NCI-H69 (cell line): ENCODE measurements around the gene TMC1.

Source experiments
- DNase-seq: peaks from one replicate; lab custom pipeline; 2025; lab: John Stamatoyannopoulos, UW

The TMC1 gene

DNA sequence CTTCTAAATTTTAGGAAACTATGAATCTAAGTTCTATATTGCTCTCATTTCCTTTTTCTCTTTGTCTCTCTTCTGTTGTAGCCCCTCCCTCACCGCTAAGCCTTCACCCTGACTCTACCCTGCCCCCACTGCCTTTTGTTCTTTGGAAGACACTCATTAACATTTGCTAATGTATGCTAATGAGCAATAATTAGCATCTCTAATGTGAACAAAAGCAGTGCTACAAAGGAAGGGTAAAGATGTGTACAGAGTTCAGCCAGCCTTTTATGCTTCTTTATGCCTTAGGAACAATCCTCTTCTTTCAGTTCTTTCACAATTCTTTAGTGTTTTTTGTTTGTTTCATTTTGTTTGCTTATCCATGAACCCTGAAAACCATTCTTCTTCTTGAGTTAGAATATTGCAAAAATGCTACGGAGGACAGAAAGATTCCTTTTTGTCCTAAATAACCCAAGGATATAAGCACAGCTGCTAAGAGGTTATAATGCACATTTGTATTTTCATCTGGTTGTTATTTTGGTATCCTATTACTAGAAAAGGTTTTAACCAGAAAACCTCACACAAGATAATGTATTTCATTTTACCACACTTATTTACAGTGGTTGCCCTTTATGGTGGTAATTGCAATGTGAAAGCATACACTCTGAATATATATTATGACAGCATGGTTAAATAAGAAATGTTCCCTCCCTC lies 159.3 kb downstream of the TMC1 start:
- peak; percentile 99 for DNase-seq

DNA sequence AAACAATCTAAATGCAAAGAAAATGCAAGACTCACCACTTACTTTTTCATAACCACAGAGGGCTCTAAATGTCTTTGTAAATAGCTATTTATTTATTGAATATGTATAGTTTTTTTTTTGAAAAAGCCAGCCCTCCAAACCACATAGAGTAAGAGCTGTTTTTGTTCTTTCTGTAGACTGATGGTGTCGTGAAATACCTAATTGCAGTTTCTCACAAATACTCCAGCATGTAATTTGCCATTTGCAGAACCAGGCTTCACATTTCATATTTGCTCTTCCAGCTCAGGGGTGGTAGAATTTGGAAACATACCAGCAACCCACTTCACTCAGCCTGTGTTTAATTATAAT lies 159.8 kb downstream of the TMC1 start:
- peak; percentile 99 for DNase-seq

DNA sequence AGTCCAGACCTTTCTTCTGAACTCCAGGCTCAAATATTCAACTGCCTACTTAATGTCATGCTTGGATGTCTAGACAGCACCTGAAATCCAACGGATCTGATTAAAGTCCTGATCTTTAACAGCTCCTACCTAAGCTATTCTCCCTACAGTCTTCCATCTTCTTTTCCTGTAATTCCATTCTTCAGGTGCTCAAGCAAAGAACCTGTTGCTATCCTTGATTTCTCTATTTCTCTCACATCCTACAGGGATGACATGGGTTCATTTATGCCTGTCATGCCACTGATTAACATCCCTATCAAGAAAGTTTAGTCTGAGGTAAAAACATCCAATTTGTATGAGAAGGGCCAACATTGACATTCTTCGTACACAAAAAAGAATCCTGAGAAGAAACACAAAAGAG lies 163.2 kb downstream of the TMC1 start:
- no peak for DNase-seq

DNA sequence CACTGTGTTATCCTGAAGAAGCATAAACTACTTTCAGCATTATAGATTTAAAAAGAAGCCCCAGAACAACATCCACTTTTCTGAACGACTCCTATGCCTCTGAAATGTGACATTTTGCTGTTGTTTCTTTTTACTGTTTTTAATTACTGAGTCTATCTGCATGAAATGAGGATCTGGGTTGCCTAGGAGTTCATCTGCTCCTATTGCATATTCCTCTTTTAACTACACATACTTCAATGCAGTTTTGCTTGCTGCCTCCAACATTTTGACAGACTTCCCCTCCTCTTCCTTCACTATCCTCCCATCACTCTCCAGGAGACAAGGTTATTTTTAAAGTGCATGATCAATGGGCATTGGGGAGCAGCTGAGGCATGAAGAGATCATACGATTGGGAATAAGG lies 164.5 kb downstream of the TMC1 start:
- no peak for DNase-seq

DNA sequence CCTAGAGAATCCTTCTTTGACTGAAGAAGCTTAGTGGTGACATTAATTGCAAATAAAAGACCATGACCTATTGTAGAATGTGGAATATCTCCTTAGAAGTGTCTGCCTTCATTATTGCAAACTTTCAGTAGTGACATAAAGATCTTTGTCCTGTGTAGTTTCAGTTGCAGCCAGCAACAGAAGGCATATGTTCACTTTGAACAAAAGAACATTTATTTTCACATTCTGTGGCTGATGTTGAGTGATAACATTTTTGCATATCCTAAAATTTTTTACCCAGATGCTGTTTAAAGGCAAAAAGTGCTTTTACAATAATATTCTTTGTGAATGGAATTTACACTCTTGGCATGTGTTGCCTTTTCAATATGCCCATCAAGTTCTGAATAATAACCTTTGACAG lies 165.9 kb downstream of the TMC1 start:
- DNase-seq, result no peak

DNA sequence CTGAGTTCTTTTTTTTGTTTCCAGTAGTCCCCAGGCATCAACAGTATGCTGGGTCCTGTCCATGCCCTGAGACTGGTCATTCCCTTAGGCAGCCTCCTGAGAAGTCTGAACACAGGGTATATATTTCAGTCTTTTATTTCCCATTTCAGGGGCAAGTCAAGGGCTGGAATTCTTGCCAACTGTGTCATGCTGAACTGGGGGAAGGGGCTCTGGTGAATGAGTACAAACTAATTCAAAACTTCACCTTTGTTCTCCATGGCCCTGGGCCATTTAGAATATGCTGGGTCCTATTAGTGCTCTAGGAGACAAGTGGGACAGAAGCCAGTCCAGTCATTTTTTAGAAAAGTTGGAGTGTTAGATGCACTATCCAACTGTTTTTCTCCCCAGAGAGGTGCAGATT lies 170.3 kb downstream of the TMC1 start:
- peak; percentile 53 for DNase-seq

DNA sequence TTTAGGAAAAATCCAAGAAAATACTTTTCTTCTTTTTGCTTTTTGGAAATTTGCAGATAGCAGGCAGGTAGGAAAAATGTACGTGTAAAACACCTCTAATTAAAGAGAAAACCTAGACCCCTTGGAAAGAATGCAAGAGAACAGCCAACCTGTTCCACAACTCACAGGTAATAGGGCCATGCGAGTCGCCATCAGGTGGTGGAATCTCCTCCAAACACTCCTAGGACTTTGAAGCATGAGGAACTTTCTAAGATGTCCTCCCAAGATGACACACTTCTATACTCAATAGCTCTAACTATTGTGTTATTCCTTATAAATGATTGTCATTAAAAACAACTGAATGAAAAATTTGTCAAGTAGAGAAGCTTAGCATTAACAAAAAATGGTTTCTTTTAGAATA lies 174.0 kb downstream of the TMC1 start:
- DNase-seq, result no peak

DNA sequence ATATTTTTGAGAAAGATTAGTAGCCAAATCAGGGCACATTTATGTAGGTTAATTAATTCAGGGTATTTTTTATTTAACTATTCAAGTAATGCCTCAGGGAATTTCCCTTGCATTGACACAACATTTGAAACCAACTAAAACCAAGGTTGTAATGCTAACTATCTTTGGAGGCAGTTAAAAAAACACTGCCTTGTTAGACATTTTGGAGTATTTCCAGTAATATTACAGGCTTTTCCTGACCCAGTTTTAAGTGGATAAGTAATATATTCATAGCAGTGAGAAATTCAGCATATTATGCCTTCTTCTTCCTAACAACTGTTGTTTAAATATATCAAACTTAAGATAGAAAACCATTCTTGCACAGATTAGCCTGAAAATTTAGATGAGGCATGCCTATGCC lies 175.1 kb downstream of the TMC1 start:
- DNase-seq, result no peak

DNA sequence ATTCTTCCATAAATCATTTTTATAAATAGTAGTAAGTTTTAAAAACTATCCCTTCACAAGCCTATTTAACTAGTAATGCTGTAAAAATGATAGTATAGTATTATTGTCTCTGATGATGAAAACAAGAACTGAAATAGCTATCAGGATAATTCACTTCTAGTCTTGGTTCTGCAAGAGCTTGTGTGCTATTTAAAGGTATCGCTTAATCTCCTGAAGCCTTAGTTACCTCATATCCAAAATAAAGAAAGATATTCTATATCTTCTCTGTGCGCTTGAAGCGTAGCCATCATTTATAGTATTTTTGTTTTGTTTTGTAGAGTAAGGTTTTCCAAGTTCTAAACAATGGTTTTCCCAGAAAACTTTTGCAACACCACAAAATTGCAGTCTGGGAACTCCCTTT lies 180.1 kb downstream of the TMC1 start:
- DNase-seq, result no peak

DNA sequence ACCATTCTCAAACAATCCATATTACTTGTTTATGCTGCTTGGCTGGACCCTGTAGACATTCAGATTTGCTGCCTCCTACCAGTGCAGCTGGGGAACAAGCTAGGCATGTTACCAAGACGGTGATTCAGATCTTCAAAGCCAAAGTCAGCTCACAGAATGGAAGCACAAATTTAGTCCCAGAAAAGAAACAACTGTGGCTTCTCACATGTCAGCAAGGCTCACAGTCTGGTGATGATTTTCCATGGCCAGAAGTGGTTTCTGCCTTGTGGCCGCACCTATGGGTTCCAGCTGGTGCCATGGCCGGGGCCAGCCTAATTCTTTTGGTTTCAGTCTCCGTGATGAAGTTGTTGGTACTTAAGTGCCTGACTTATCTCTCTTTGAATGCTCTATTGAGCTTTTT lies 182.2 kb downstream of the TMC1 start:
- no peak for DNase-seq

DNA sequence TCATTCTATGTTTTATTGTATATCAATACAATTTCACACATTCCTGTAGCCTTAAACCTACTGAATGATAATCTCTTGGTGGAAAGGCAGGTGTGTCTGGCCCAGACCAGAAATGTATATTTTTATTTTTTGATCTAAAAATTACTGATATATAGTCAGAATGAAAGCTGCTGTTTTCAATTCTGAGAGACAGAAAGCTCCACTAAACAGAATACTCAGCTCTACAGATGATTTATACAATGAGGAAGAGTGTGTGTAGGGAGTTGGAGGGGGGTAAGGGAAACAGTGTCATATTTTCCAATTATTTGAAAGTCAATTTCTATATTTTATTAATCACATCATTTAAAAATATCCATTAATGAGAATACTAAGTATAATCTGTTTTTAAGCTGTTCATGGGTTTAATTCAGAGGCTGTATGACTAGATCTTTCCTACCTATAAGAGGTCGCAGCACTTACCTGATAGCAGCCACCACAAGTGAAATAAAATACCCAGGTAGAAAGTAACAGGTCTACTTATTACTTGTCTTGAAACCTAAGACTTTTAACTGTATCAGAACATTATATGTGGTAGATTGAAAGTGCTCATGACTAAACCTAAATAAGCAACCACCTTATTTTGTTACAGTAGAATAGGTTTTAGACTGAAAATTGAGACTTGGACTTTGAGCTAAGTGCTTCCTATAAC lies 183.4 kb downstream of the TMC1 start:
- no peak for DNase-seq

DNA sequence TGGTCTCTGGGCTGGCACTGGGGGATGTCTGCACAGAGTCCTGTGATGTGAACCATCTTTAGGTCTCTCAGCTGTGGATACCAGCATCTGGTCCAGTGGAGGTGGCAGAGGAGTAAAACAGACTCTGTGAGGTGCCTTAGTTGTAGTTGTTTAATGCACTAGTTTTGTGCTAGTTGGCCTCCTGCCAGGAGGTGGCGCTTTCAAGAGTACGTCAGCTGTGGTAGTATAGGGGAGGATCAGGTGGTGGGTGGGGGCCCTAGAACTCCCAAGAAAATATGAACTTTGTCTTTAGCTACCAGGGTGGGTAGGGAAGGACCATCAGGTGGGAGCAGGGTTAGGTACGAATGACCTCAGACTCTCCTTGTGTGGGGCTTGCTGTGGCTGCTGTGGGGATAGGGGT lies 197.1 kb downstream of the TMC1 start:
- DNase-seq, result peak; percentile 9

DNA sequence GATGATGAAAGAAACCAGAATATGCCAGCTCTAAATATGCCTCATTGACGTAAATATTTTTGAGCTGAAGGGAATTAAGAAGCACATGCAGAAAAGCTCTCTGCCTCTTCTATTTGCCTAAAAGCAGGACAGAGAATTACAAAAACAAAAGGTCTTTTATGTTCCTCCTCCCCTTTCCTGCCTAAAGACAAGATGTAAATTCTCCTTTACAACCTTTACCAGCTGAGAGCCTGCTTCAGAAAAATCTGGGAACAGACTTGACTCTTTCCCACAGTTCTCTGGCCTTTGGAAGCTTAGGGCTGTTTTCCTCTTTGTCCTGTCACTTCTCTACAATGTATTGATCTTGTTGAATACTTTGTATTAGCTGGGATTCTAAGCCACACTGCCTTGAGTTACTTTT lies 199.7 kb downstream of the TMC1 start:
- DNase-seq, result peak; percentile 40

DNA sequence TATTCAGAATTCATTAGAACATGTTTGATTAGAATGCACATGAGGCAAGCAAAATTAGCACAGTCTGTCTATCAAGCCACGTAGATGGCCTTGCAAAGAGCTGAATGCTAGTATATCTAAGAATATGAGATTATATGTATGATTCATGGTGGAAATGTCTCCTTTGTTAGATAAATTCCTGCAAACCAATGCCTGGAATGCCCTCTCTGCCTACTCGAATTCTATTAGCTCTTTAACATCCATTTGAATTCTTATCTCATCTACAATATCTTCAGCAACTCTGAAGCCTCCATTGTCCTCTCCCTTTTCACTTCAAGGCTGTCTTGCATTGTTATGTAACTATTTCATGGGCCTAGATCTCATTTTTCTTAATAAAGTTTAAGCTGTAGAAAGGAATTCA lies 205.5 kb downstream of the TMC1 start:
- no peak for DNase-seq

DNA sequence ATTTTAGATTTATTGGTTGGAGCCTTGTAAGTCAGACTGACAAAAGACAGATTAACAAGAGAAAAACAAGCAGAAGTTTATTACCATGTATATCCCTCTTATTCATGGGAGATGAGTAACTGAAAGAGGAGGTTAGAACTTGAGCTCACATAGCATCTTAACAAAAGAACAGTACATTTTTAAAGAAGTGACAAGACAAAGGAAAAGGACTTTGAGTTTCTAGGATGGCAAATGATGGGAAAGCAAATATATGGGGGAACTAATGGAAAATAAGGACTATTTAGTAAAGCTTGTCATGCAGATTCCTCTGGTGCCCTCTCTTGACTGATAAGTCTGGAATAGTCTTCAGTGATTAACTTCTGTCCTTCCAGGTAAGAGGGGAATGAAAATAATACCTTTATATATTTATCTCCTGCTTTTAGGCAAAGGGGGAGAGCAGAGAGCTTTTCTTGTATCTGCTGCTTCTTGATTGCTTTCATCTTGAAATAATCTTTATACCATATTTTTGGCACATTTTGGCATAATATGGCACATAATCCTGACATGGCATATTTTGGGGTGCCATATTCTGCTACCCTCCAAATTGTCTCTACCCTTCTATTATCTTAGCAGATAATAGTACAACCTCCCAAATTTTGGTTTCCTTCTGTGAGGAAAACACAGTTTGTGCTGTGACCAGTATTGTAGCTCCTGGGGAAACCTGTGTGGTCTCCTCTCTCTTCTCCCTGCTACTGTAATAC lies 206.8 kb downstream of the TMC1 start:
- no peak for DNase-seq

DNA sequence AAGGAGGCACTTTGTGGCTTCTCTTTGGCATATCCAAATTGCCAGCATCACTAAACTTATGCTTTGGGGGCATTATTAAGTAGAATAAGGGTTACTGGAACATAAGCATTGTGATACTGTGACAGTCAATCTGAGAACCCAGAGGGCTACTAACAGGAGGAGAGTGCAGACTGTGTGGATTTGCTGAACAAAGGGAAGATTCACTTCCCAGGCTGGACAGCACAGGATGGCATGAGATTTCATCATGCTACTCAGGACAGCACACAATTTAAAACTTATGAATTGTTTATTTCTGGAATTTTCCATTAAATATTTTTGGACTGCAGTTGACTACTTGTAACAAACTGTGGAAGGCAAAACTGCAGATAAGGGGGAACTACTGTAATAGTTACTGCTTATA lies 212.5 kb downstream of the TMC1 start:
- DNase-seq, result no peak

DNA sequence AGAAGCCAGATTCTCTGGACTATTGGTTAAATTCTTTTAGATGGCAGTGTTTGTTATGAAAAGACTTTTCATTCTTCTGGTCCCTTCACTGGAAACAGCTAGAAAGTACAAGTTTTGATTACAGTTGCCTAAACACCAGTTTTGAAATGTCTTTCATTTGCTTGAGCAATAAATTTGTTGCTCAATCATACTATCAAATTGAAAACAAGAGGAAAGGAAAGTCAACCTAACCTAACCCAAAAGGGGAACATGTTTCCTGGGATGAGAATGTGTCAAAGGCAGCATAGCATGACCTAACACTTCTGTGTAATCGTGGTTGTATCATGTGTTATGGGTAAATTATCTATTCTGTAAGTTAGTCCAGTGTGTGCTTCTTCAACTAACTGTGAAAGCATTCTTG lies 213.2 kb downstream of the TMC1 start:
- DNase-seq, result no peak

DNA sequence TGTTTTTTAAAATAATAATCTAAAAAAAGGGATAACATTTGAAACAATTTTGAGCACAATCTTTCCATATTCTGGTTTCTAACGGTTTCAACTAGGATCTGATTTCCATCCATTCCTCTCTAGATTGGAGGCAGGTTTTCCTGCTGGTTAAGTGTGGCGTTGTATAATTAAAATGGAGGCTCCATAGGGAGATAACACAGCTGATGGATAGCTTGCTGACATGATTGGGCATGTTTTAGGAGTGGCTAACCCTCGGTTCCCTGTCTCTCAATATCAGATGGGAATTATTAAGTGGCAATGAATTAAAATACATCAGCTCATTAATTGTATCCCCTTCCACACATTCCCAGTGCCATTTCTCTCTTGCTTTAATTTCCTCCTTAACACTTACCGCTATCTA lies 222.4 kb downstream of the TMC1 start:
- DNase-seq, result peak; percentile 88

DNA sequence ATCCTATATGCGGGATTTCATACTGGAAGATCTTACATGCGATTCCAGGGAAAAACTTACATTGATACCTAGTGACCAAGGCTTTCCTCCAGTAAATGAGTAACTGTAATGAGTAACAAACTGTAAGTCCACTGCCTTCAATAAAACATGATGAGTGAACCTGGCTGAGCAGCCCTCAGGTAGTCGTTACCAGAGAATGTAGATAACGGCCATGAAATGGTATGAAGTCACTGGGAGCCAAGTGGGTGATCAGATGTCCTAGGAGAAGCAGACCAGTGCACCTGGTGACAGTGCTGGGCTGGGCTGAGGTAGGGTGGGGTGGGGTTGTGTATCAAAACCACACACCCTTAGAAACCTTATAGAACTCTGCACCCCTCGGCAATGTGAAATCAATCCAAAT lies 227.9 kb downstream of the TMC1 start:
- peak; percentile 29 for DNase-seq

DNA sequence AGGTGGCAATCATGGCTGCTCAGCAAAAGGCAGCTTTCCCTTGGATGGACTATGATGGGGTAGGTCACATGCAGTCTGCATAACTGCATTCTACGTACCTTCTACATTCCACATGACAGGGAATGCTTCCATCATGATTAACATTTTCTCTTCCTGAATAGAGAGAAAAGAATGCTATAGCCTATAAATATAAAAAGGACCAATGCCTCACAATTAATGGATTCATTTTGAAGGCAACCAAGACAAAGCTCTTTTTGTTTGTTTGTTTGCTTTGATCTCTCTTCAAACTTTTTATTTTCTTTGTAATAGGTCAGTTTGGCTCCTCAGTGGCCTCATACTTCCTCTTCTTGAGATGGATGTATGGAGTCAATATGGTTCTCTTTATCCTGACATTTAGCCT lies 230.1 kb downstream of the TMC1 start:
- DNase-seq, result no peak

DNA sequence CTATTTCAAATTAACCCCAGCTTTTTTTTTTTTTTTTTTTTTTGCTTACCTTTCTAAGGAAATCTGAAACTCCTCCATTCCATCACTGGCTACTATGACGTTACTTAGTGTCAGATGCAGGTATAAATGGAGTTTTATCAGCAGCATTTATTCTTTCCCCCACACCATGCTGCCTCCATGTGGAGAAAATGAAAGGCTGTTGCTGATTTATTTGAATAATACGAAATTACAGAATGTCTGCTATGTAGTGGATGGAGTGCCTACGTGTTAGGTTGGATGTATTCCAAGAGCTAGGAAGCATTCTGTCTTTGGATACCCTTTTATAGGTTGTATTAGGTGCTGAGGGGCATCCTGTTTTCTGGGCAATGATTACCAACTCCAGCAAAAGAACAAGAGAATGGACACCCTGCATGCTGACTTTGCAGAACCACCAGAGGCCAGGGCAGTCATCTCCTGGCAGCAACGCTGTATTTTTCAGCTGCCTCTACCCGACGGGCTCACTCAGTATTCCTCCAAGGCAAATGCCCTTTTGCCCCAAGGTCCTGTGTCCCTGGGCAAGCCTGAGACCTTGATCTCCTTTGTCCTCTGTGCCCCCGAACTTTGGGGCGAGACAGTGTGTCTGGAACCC lies 232.0 kb downstream of the TMC1 start:
- DNase-seq, result peak; percentile 86

DNA sequence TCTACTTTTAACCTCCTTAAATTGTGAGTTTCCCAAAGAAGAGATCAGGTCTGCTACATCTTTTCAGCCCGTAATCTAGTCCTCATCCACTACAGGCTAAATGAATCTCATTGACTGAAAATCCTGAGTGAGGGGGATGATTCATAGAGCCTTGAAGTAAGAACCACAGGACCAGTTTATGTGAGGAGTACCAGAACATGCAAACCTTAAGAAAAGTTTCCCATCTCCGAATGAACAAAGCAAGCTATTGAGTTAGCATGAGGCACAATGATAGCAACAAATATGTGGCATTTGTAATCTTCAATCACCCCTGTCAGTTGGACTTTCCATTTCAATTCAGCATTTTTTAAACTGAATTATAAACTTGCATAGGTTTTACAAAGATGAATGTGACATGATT lies 234.4 kb downstream of the TMC1 start:
- no peak for DNase-seq

DNA sequence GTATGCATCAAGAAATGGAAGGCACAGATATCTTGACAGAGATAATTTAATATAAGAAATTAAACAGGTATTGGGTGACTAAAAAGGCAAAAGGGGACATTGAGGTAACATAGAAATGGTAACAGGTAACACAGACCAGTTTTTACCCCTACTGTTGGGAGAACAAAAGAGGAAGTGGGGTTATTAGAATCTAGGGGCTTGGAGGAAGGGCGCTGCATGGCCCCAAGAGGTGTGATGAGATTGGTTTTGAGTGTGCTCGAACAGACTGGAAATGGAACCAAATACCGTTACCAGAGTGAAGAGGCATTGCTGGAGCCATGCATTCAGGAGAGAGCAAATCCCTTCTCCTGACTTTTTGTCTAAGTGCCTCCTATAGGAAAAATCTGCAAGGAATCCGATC lies 237.5 kb downstream of the TMC1 start:
- DNase-seq, result no peak
